Ammon's horn (tissue), 1 donor: ENCODE data around the gene REP15.
A peak's percentile ranks its signal among the peaks of the same experiment; 100 is the strongest.
"Not testable (repeated sequence)": the region's sequence is repeated elsewhere in the genome, so short reads cannot be mapped to it uniquely, and the experiment has no call there.

Source experiments
- DNase-seq: peaks from one replicate; pipeline ENCODE4 v3.0.0-alpha.2; 2016; ENCODE audit warnings: low spot score

The REP15 gene

DNA sequence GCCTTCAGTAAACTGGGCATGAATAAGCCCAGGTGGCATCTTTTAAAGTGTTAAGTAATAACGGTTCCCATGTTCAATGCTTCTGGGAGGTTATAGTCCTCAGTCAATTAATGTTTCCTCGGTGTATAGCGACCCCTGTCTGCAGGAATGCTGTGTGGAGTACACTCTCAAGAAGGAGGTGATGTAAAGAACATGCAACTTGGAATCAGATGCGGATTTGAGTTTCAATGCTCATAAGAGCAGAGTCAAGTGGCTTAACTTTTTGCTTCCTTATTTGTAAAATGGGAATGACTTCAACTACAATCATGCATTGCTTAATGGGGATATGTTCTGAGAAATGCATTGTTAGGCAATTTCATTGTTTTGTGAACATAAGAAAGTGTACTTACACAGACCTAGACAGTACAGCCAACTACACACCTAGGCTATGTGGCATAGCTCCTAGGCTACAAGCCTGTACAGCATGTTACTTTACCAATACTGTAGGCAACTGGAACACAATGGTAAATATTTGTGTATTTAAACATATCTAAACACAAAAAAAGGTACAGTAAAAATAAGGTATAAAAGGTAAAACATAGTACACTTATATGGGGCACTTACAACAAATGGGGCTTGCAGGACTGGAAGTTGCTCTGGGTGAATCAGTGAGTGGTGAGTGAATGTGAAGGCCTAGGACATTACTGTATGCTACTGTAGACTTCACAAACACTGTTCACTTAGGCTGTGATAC, 7.6 kb downstream of the REP15 start:
- DNase-seq, result peak; percentile 76

DNA sequence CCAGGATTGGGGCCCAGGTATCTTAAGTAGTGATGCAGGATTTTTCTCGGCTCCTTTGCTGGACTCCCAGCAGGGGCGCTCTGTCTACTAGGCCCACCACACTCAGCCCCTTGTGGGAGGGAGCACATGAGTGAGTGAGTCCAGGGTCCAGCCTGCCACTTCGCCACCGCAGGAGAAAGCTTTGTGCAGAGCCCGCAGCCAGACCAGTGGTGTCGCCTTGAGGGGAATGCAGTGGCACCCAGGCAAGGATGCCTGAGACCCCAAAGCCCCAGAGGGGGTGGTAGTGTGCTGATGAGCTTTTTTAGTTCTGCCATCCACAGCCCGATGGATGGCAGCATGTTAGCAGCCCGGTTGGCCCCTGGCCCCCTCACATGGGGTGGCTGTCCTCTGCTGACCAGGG, 9.0 kb downstream of the REP15 start:
- DNase-seq, result no peak

DNA sequence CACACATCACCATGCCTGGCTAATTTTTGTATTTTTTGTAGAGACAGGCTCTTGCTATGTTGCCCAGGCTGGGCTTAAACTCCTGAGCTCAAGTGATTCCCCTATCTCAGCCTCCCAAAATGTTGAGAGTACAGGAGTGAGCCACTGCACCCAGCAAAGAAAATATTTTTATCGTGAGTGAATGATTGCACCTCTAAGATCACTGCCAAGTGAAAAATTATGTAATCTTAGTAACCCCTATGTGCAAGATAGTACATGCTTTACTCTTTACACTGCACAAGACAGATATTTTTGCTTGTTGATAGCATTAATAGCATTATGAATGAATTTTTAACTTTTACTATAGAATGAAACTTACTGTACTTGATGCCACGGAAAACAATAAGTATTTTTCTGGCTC, 11.0 kb downstream of the REP15 start:
- DNase-seq, result no peak

DNA sequence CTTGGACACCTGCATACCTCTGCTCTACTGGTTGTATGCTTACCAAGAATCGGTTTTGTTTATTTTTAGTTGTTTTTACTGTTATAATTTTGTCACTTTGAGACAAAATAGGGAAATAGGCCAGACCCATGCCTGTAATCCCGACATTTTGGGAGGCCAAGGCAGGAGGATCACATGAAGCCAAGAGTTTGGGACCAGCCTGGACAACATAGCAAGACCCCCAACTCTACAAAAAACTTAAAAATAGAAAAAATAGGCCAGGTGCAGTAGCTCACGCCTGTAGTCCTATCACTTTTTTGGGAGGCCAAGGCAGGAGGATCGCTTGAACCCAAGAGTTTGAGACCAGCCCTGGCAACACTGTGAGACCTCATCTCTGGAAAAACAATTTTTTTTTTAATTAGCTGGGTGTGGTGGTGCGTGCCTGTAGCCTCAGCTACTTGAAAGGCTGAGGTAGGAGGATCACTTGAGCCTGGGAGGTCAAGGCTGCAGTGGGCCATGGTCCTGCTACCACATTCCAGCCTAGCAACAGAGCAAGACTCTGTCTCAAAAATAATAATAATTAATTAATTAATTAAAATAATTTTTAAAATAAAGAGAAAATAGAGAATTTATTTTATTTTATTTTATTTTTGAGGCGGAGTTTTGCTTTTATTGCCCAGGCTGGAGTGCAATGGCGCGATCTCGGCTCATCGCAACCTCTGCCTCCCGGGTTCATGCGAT, 13.1 kb downstream of the REP15 start:
- no peak for DNase-seq

DNA sequence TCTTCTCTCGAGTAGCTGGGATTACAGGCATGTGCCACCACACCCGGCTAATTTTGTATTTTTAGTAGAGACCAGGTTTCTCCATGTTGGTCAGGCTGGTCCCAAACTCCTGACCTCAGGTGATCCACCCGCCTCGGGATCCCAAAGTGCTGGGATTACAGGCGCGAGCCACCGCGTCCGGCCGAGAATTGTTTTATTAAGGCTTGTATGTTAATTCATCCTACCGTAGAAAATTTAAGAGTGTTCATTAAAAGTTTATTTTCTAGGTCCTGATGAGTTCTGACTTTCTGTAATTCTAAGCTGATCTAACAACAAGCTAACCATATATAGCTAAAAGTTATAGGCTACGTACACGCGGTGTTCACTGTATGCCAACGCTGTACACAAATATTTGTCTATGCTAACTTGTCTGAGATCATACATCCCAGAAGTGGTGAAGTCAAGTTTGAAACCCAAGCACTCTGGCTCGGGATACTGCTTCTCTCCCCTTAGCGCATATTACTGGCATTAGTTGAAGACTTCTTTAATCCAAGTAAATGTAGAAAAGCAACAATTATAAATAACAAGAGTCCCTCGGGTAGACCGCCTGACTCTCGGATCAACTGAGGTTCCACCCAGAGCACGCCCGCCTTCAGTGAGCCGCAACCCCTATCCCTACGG, 13.8 kb downstream of the REP15 start:
- no peak for DNase-seq

DNA sequence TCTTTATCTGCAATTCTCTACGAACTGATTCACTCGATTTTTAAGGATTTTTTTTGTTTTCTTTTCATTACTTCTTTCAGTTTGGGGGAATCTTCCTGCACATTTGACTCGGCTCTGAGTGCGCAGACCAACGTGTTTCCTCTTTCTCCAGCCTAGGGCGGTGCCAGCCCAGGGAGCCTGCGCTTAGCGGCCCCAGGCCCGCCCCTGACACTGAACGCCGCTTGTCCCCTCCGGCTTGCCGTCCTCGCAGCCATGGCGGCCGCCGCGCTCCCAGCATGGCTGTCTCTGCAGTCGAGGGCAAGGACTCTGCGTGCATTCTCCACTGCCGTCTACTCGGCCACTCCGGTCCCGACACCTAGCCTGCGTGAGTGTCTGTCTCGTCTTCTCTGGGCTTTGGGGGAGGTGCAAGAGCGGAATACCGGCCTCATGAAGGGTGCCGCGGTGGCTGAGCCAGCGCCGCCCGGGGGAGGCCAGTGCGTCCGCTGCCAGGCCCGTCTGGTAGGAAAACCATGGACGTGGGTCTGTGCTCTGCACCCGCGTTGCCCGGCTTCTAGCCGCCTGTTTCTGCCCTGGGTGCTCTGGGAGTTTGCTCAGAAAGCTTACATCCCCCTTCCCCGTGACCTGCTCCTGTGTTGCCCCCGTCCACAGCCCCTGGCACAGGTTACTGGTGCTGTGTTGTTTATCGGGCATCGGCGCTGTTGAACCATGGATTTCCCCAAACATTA, 14.5 kb downstream of the REP15 start, which contains the start of gene MRPS35:
TSS of gene MRPS35 (plus strand) at position 241 of the 725 bp plus-strand sequence. CDS start at position 253, 12 bp downstream.
- DNase-seq, result peak; percentile 94

- peak; percentile 24 for DNase-seq
Observed at GRCh38 chr12:27711317-27711682, 15.1 kb downstream of the REP15 start.

DNA sequence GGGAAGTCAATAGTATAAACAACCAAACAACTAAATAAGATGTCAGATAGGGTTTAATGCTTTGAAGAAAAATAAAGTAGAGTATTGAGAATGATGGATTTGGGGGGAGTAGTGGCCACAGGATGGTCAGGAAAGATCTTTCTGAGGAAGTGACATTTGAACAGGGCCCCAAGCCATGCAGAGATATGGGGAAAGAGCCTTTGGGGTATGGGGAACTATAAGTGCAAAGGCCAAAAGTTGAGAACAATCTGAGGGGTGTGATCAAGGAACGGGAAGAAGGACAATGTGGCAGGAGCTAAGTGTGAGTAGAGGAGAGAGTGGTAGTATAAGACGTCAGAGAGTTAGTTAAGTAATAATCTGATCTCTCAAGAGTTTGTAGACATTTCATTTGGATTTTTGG, 15.7 kb downstream of the REP15 start:
- no peak for DNase-seq

GRCh38 chr12:27723212-27723611, 27.0 kb downstream of the REP15 start:
- DNase-seq, result no peak

DNA sequence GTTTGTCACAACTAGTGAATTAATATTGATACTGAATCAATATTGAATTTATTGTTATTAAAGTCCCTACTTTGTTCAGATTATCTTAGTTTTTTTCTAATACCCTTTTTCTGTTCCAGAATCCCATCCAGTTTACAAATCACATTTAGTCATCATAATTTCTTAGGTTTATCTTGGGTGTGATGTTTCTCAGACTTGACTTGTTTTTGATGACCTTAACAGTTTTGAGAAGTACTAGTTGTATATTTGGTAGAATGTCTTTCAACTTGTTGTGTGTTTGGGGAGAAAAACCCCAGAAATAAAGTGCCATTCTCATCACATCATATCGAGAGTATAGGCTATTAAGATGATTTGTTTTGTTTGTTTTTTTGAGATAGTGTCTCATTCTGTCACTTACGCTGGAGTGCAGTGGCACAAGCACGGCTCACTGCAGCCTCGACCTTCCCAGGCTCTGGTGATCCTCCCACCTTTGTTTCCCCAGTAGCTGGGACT, 33.9 kb downstream of the REP15 start:
- DNase-seq, result no peak

DNA sequence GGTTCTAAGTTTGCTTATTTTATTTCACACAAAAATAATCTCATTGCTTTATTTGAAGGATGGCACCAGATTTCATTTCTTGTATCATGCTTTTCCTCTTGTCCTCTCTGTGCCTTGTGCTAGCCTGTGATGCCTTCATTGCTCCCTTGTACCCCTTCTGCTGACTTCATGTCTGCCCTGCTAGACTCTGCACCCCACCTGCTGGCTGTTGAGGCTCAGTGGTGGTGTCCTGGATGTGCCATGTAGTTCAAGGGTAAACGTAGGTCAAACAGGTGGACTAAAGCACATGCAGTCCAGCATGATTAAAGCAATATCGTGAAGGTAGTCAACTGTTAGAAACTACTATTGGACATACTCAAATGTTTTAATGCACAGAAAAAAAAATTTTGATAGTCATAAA, 36.0 kb downstream of the REP15 start:
- no peak for DNase-seq

- DNase-seq, result peak; percentile 32
Observed at GRCh38 chr12:27733052-27733656, 36.9 kb downstream of the REP15 start.

- DNase-seq, result no peak
Observed at GRCh38 chr12:27733791-27734190, 37.5 kb downstream of the REP15 start.

DNA sequence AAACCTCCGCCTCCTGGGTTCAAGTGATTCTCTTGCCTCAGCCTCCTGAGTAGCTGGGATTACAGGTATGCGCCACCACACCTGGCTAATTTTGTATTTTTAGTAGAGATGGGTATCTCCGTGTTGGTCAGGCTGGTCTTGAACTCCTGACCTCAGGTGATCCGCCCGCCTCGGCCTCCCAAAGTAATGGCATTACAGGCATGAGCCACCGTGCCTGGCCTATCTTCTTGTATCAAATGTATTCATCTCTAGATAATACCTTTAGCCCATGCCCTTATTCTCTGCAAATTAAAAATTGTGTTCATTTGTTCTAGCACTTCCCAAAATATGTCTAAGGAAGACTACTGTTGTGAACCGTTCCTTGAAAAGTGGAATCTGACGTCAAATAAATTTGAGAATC, 38.1 kb downstream of the REP15 start:
- not testable (repeated sequence) for DNase-seq

DNA sequence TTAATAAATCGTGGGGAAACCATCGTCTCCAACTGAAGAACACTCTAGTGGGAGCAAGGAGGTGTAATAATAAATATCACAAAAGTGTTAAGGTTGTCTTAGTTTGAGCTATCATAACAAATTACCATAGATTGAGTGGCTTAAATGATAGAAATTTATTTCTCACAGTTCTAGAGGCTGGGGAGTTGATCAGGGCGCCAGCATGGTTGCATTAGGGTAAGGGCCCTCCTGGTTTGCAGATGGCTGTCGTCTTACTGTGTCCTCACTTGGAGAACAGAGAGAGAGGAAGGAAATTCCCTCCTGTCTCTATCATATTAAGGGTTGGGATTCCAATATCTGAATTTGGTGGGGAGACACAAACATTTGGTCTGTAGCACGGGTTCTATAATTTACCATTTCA, 47.4 kb downstream of the REP15 start:
- no peak for DNase-seq

DNA sequence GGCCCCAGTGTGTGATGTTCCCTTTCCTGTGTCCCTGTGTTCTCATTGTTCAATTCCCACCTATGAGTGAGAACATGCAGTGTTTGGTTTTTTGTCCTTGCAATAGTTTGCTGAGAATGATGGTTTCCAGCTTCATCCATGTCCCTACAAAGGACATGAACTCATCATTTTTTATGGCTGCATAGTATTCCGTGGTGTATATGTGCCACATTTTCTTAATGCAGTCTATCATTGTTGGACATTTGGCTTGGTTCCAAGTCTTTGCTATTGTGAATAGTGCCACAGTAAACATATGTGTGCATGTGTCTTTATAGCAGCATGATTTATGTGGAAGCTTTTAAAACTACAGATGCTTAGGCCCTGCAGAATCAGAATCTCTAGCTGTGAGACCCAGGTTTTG, 49.5 kb downstream of the REP15 start:
- DNase-seq, result not testable (repeated sequence)
